ENCODE results near the gene SIRPA.

SIRPA gene

GRCh38 chr20:1953621-1954020, 58.4 kb downstream of the SIRPA start:
- DNase-seq, result no peak

- DNase-seq, result no peak
These were observed 60.0 kb downstream of the SIRPA start for GRCh38 chr20:1955217-1955616.

GRCh38 chr20:1958426-1958825, 63.2 kb downstream of the SIRPA start:
- no peak for DNase-seq

- no peak for DNase-seq
These were observed 63.9 kb downstream of the SIRPA start for GRCh38 chr20:1959156-1959555.

GRCh38 chr20:1961374-1961773, 66.2 kb downstream of the SIRPA start:
- no peak for DNase-seq

- peak; percentile 40 to 53 for DNase-seq
These were observed 68.9 kb downstream of the SIRPA start for GRCh38 chr20:1964061-1964460.

GRCh38 chr20:1964659-1965405, 69.6 kb downstream of the SIRPA start:
- DNase-seq, result no peak

- peak; percentile 85 to 87 for DNase-seq
These were observed 70.5 kb downstream of the SIRPA start for GRCh38 chr20:1965520-1966351.

- DNase-seq, result no peak
These were observed 73.8 kb downstream of the SIRPA start for GRCh38 chr20:1968964-1969363.

GRCh38 chr20:1971893-1972586, 76.8 kb downstream of the SIRPA start:
- no peak for DNase-seq

- DNase-seq, result no peak
These were observed 78.6 kb downstream of the SIRPA start for GRCh38 chr20:1973601-1974440.

GRCh38 chr20:1975291-1975690, 80.1 kb downstream of the SIRPA start:
- no peak for DNase-seq

GRCh38 chr20:1979106-1979778, 84.0 kb downstream of the SIRPA start:
- no peak for DNase-seq

GRCh38 chr20:1982686-1983085, 87.5 kb downstream of the SIRPA start:
- no peak for DNase-seq

GRCh38 chr20:1983301-1983700, 88.1 kb downstream of the SIRPA start:
- peak in 1 of 2 experiments; percentile 12 for DNase-seq

GRCh38 chr20:1987826-1988225, 92.6 kb downstream of the SIRPA start:
- no peak for DNase-seq
